Small intestine (tissue), 7 donors: ENCODE data around the gene CELF1. TPM values are rescaled to one million over a fixed set of nuclear protein-coding genes. Genes with fewer than 3 reads are reported as not detected.
A peak's percentile ranks its signal among the peaks of the same experiment; 100 is the strongest.
"Not testable (repeated sequence)": the region's sequence is repeated elsewhere in the genome, so short reads cannot be mapped to it uniquely, and the experiment has no call there.

Experiments
- DNase-seq, 2 donors: peaks; one replicate each; pipeline versions ENCODE4 v3.0.0 to v3.0.0-alpha.2; 2013
- FAIRE-seq: peaks from 2 replicates; lab custom pipeline; 2012; peaks lifted over from hg19 to GRCh38; lab: Jason Lieb, UNC
- H3K27ac ChIP-seq, 3 donors: one replicate each; pipeline ENCODE4 v1.5.1; 2013; ENCODE audit warnings: low read length in 2 of 3, mild to moderate bottlenecking in 2 of 3, control low read depth in 1 of 3, inconsistent platforms in 1 of 3, low read depth in 1 of 3, moderate library complexity in 1 of 3
- H3K27me3 ChIP-seq, 3 donors: one replicate each; pipeline ENCODE4 v1.6.1; 2013; ENCODE audit warnings: low read length in 3 of 3, inconsistent platforms in 1 of 3; ENCODE audit not compliant: control insufficient read depth in 3 of 3, insufficient read depth in 3 of 3
- H3K36me3 ChIP-seq, 3 donors: one replicate each; pipeline ENCODE4 v1.6.1; 2013; ENCODE audit warnings: low read length in 3 of 3, inconsistent platforms in 1 of 3, low read depth in 1 of 3, mild to moderate bottlenecking in 1 of 3, moderate library complexity in 1 of 3; ENCODE audit not compliant: control insufficient read depth in 3 of 3, insufficient read depth in 2 of 3
- H3K4me1 ChIP-seq, 3 donors: one replicate each; pipeline ENCODE4 v1.6.1; 2013; ENCODE audit warnings: low read length in 2 of 3, inconsistent platforms in 1 of 3, low read depth in 1 of 3, mild to moderate bottlenecking in 1 of 3, moderate library complexity in 1 of 3; ENCODE audit not compliant: control insufficient read depth in 3 of 3, insufficient read depth in 2 of 3
- H3K4me3 ChIP-seq, 3 donors: one replicate each; pipeline ENCODE4 v1.5.1; 2013; ENCODE audit warnings: low read length in 3 of 3, control low read depth in 1 of 3, inconsistent platforms in 1 of 3, low read depth in 1 of 3, mild to moderate bottlenecking in 1 of 3, moderate library complexity in 1 of 3
- H3K9me3 ChIP-seq, 2 donors: one replicate each; pipeline ENCODE4 v1.6.1; 2013; ENCODE audit warnings: low read depth in 1 of 2, low read length in 1 of 2; ENCODE audit not compliant: control insufficient read depth in 2 of 2, insufficient read depth in 1 of 2
- WGBS, 3 donors: extraction: QIAGEN DNeasy Blood & Tissue Kit; methylation state at CpG; one replicate each; pipeline ENCODE4 v1.1.7; 2013; 5-methylcytosine and 5-hydroxymethylcytosine counted together
- polyA plus RNA-seq, 4 donors: library from polyadenylated mRNA; stranded (reverse) in 3 of 4; unstranded in 1 of 4; fragments of 200-250 nt in 3 of 4; fragments of 120-200 nt in 1 of 4; gene quantifications; one replicate each; pipeline versions ENCODE4 v1.2.1 to v1.2.3, GENCODE V29; 2013
- donor health status: healthy with polysubstance abuse.
- donor health status: control.
- donor health status: control.
- donor health status: Bipolar disorder and iron deficiency.
- donor health status: healthy.

Gene CELF1
- polyA plus RNA-seq, 4 donors: 16.5 to 69.5 (median 27.0) TPM

- H3K9me3 ChIP-seq: no peaks in the 10 kb centered on the region
- H3K27me3 ChIP-seq: no peaks in the 10 kb centered on the region
- no peak overlapping the region for H3K27ac ChIP-seq
- H3K36me3 ChIP-seq: peaks cover 3 to 61% (median 4%) of the 10 kb centered on the region in 3 donors
- DNase-seq (no peak), FAIRE-seq (no peak)
- H3K4me3 ChIP-seq: no peak overlapping the region
- WGBS, 3 donors: 92 to 97% (median 94%) methylated on average over 5 of the region's 5 CpGs
- peaks cover 0 to 10% (median 2%) of the 10 kb centered on the region in 3 donors for H3K4me1 ChIP-seq
These were observed 88.4 kb downstream of the CELF1 start for GRCh38 chr11:47464483-47464882.

DNA sequence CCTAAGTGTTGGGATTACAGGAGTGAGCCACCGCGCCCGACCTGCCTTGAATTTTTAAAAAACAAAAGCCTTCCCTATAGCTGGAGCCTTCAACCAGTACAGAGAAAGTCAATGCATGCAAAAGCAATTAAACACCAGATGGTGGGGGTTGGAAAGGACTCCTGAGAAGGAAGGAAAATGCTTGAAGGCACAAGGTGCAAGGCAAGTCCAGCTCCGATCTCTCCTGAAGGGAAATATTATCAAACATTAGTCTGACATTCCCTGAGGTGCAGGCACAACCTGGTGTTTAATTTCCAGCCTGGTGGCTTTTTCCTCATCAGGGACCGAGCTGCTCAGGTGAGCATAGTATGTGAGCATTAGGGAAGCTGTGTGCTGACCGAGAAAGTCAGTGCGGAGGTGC lies 91.1 kb downstream of the CELF1 start:
- H3K36me3 ChIP-seq: peaks cover 0 to 47% (median 4%) of the 10 kb centered on the region in 3 donors
- no peaks in the 10 kb centered on the region for H3K9me3 ChIP-seq
- H3K4me3 ChIP-seq: no peak overlapping the region
- H3K27me3 ChIP-seq: no peaks in the 10 kb centered on the region
- WGBS, 3 donors: 94 to 95% (median 95%) methylated on average over 7 of the region's 7 CpGs
- peaks cover 0 to 3% (median 1%) of the 10 kb centered on the region in 3 donors for H3K4me1 ChIP-seq
- FAIRE-seq (no peak), DNase-seq (no peak)
- H3K27ac ChIP-seq: no peak overlapping the region

GRCh38 chr11:47460571-47461235 lies 92.2 kb downstream of the CELF1 start:
- H3K9me3 ChIP-seq: no peaks in the 10 kb centered on the region
- no peak for DNase-seq
- peaks cover 0 to 42% (median 4%) of the 10 kb centered on the region in 3 donors for H3K36me3 ChIP-seq
- no peaks in the 10 kb centered on the region for H3K4me1 ChIP-seq
- no peak for FAIRE-seq
- H3K4me3 ChIP-seq: no peak overlapping the region
- H3K27ac ChIP-seq: no peak overlapping the region
- 91 to 100% (median 95%) methylated on average over 2 of the region's 2 CpGs for WGBS, 3 donors
- no peaks in the 10 kb centered on the region for H3K27me3 ChIP-seq

- peak; percentile 77 to 87 for DNase-seq
- H3K9me3 ChIP-seq, H3K27ac ChIP-seq, FAIRE-seq, H3K4me1 ChIP-seq, H3K27me3 ChIP-seq, H3K4me3 ChIP-seq, H3K36me3 ChIP-seq: not testable (repeated sequence)
- WGBS, 3 donors: 16 to 31% (median 20%) methylated on average over 6 to 8 of the region's 8 CpGs
These were observed 98.7 kb downstream of the CELF1 start for GRCh38 chr11:47454258-47454671.

DNA sequence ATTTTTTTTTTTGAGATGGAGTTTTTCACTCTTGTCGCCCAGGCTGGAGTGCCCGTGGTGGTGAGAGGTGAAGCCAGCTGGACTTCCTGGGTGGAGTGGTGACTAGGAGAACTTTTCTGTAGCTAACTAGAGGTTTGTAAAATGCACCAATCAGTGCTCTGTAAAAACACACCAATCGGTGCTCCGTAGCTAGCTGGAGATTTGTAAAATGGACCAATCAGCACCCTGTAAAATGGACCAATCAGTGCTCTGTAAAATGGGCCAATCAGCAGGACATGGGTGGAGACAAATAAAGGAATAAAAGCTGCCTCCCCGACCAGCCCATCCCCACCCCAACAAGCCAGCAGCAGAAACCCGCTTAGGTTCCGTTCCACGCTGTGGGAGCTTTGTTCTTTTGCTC lies 99.6 kb downstream of the CELF1 start:
- Histone ChIP-seq H3K27ac (no peak overlapping the region), H3K27me3 (no peaks in the 10 kb centered on the region), H3K36me3 (no peaks in the 10 kb centered on the region), H3K9me3 (no peaks in the 10 kb centered on the region), H3K4me3 (no peak overlapping the region), H3K4me1 (no peaks in the 10 kb centered on the region)
- WGBS, 3 donors: 92 to 94% (median 94%) methylated on average over 8 of the region's 8 CpGs
- no peak for DNase-seq
- FAIRE-seq: no peak

GRCh38 chr11:47451990-47452389 lies 100.9 kb downstream of the CELF1 start:
- Histone ChIP-seq H3K4me1 (no peaks in the 10 kb centered on the region), H3K27ac (no peak overlapping the region), H3K4me3 (no peak overlapping the region), H3K9me3 (no peaks in the 10 kb centered on the region), H3K27me3 (no peaks in the 10 kb centered on the region), H3K36me3 (peaks cover 0 to 4% (median 0%) of the 10 kb centered on the region in 3 donors)
- DNase-seq: no peak
- WGBS, 3 donors: 90 to 92% (median 90%) methylated on average over 4 of the region's 4 CpGs
- no peak for FAIRE-seq

GRCh38 chr11:47451436-47451835 lies 101.5 kb downstream of the CELF1 start:
- peaks cover 0 to 4% (median 0%) of the 10 kb centered on the region in 3 donors for H3K36me3 ChIP-seq
- FAIRE-seq (no peak), DNase-seq (no peak)
- H3K4me1 ChIP-seq: no peaks in the 10 kb centered on the region
- no peak overlapping the region for H3K27ac ChIP-seq
- WGBS, 3 donors: 85 to 93% (median 86%) methylated on average over 4 of the region's 4 CpGs
- H3K27me3 ChIP-seq: no peaks in the 10 kb centered on the region
- H3K9me3 ChIP-seq: no peaks in the 10 kb centered on the region
- H3K4me3 ChIP-seq: no peak overlapping the region

GRCh38 chr11:47449541-47449940 lies 103.4 kb downstream of the CELF1 start:
- peaks cover 0 to 4% (median 0%) of the 10 kb centered on the region in 3 donors for H3K36me3 ChIP-seq
- no peak overlapping the region for H3K27ac ChIP-seq
- no peak for FAIRE-seq
- WGBS, 3 donors: 73 to 82% (median 78%) methylated on average over 8 of the region's 8 CpGs
- no peak for DNase-seq
- H3K9me3 ChIP-seq: no peaks in the 10 kb centered on the region
- H3K4me1 ChIP-seq: no peaks in the 10 kb centered on the region
- no peak overlapping the region for H3K4me3 ChIP-seq
- no peaks in the 10 kb centered on the region for H3K27me3 ChIP-seq
